A673 (cell line): ENCODE measurements around the gene TIRAP.

Experiments used
- CTCF ChIP-seq: fragments of 300-800, 200-600 bp; sonication (generic); conservative IDR thresholded peaks from 2 replicates; pipeline ENCODE4 v1.5.1; 2017; ENCODE audit warnings: low read depth, mild to moderate bottlenecking, antibody characterized with exemption, low read length, moderate library complexity, mixed read lengths
- EZH2 ChIP-seq: fragments of 200-600 bp; sonication (generic); IDR thresholded peaks from 2 replicates; pipeline ENCODE4 v1.6.1; 2017; ENCODE audit warnings: borderline replicate concordance, low read depth, mild to moderate bottlenecking, mixed read lengths, antibody characterized with exemption, low read length; ENCODE audit not compliant: poor library complexity, severe bottlenecking

GRCh38 chr11:126303623-126304456, 20.9 kb downstream of the TIRAP start, which contains the start of gene DCPS:
- TF ChIP-seq CTCF (no peak), EZH2 (no peak)
